DMS53 (cell line): ENCODE measurements around the gene PLA2G4C.

Experiments
- DNase-seq: peaks from one replicate; lab custom pipeline; 2025; lab: John Stamatoyannopoulos, UW

PLA2G4C gene, protein sequence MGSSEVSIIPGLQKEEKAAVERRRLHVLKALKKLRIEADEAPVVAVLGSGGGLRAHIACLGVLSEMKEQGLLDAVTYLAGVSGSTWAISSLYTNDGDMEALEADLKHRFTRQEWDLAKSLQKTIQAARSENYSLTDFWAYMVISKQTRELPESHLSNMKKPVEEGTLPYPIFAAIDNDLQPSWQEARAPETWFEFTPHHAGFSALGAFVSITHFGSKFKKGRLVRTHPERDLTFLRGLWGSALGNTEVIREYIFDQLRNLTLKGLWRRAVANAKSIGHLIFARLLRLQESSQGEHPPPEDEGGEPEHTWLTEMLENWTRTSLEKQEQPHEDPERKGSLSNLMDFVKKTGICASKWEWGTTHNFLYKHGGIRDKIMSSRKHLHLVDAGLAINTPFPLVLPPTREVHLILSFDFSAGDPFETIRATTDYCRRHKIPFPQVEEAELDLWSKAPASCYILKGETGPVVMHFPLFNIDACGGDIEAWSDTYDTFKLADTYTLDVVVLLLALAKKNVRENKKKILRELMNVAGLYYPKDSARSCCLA

DNA sequence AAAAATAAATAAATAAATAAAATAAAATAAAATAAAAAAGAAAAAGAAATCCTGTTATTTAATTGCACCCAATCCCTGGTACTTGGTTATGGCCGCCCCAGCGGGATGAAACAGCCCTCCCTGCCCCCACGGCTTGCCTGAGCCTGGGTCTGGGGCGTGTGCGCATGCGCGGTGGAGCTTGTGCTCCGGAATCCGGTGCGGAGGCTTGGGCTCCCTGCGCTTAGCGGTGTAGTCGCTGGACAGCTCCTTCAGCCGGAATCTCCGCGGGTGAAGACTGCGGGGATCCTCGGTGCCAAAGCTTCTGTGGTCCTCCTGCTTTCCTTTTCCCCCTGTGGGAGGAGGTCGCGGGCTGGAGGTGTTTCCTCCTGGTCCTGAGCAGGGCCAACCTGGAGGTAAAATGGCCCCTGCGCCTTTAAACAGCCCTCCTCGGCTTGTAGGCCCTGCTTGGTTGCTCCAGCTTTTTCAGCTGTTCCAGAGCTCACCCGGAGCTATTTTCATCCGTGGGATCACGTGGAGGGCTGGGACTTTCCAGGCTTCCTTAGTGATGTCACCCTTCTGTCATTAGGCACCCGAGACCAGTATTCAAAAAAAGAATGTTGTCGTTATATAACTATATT lies at the start of gene PLA2G4C:
Gene PLA2G4C (minus strand): TSS at position 468 of the 617 bp plus-strand sequence. CDS start 4,288 bp downstream, outside the sequence.
- peak; percentile 95 for DNase-seq

DNA sequence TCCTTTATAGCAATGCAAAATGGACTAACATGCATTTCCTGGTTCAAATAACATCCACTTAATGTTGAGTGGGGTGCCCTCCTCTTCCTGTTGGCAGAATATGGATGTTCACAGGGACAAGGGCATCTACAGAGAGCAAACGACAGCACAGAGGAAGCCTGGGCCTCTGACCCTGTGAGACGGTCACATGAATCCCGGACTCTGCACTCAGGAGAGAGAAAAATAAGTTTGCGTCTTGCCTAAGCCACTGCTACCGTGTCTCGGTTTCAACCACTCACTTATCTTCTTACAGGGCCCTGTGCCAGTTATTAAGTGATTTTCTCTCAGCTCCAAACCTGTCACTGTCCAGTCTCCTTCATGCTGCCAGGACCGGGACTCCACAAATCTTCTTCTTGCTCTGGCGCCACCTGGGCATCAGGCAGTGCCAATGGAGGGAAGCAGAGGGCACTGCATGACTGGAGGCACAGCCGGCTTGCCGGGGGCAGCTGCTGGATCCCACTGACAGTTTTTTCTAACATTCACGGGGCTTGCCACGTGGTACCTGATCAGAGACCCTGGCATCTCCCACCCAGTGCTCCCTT lies 47.7 kb upstream of the PLA2G4C start:
- DNase-seq: no peak

DNA sequence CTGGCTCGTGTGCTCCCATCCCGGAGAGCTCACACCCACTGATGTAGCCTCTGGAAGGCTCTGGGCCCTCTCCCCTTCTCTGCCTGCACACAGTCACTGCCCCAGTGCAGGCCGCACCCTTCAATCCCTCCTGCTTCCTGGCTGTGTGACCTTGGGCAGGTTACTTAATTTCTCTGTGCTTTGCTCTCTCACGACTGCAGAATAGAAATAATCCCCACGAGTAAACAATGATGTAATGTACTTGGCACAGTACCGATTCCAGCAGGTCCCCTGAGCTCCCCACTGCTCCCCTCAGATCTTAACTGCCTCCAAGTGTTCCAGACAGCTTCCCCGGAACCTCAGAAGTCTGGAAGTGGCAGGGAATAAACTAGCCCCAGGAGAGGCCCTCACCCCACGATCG lies 43.4 kb upstream of the PLA2G4C start:
- peak; percentile 31 for DNase-seq

GRCh38 chr19:48152551-48152950 lies 41.9 kb upstream of the PLA2G4C start:
- DNase-seq: peak; percentile 83

DNA sequence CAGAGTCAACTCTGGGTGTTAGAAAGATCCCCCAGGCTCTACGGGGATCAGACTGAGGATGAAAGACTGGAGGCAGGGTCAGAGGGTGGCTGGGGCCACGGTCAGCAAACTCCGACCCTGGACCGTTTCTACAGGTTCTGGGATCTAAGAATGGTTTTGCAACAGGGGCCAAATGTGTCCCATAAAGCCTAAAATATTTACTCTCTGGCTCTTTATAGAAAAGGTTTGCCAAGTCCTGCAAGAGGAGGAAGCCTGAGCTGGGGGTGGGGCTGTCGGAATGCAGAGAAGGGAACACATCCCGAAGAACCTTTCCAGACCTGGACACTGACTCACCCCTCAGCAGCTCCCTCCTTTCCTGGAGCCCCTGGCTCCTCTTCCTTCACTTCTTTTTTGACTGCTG lies 38.8 kb upstream of the PLA2G4C start:
- no peak for DNase-seq

DNA sequence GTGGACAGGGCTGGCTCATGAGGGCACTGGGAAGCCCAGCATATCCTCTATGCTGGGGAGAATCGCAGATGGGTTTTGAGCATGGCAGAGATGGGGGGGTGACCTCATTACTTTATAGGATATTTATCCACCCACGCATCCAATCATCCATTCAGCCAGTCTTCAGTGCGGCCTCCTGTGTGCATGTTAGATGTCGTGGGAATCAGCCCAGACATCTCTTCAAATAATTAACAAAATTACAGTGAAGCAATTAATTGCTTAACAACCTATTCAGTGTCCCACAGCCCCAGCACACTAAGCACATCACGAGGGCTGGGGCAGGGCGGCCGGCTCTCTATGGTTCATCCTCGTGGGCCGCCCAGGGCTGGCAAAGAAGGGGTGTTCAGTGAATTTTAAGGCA lies 38.0 kb upstream of the PLA2G4C start:
- DNase-seq: no peak

- DNase-seq: no peak
These were observed 37.1 kb upstream of the PLA2G4C start for GRCh38 chr19:48147597-48148175.

DNA sequence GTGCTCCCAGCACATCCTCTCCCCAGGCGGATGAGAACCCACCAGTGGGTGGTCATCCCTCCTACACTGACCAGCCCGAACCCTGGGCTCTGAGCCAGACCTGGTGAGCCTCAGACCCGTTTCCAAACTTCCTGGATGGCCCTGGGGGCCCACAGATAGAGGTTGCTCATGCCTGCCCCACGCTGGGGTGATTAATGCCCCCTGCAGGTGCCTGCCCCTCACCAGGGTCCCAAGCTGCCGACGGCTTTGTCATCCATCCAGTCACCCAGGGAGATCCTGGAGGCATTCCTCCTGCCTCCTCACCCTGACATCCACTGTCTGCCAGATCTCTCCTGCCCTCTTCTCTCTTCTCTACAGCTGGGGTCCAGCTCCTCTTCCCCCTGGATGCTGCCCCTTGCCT lies 28.4 kb upstream of the PLA2G4C start:
- no peak for DNase-seq

DNA sequence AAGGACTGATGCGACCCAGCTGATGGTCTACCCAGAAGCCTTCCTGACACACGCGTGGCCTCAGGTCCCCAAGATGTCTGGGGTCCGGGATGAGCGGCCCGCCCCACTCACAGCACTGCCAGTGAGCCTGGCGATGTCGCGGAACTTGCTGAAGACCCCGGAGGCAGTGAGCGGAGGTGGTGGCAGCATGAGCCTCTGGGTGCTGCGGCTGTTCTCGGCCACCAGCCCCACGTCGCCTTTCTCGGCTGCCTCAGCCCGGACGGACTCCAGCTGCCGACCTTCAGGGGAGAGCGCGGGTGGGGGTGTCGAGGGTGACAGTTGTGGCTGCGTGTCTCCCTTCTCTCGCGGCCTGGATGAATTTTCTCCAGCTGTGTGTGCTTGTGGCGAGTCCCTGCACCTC lies 26.8 kb upstream of the PLA2G4C start:
- DNase-seq: no peak

DNA sequence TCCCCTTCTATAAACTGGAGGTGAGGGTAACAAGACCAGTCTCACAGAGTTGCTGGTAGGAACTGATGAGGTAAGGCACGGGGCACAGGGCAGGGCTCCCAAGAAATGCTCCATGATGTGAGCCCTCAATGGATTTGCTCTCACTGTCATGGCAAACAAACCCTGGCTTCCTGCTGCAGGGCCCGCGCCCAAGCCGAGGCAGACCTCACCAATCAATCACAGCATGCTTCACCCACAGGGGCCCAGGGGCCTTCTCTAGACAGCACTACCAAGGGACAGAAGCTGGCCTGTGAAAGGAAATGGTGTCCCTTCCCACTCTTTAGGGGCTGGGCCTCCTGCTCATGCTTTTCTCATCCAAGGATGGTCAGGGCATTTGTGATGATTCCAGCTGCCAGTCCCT lies 25.9 kb upstream of the PLA2G4C start:
- no peak for DNase-seq

DNA sequence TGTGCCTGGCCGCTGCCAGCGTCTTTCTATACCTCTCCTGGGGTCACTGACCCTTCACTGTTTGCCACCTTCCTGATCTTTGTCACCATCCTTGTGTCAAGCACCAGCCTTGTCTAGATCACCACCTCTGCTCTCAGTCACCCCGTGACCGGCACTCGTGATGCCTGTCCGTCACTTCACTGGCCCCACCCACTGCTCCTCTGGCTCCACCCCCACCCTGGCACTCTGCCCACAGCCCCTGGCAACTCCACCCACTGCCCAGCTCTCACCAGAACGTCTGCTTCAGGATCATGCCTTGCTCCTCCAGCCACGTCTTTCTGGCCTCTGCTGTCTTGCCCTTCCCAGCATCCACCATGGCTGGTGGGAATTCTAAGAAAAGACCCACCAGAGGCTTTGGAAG lies 24.8 kb upstream of the PLA2G4C start:
- DNase-seq: peak; percentile 38

DNA sequence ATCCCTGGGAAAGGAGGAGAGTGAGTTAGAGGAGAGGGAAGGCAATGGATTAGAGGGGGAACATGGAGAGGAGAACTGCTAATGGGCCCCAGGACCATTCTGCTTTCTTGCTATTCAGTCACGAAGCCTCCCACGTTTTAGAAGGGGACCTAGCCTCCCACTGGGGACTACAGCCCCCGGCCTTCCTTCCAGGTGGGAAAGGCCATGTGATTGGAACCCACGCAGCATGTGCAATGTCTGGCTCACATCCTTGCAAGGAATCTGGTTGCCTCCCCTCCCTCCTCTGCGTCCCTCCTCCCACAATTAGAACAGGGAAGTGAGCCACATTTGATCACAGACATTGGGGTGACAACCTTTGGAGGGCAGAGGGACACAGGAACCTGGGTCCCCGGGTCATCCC lies 22.5 kb upstream of the PLA2G4C start:
- DNase-seq: no peak

- no peak for DNase-seq
These were observed 16.9 kb upstream of the PLA2G4C start for GRCh38 chr19:48127561-48127960.

DNA sequence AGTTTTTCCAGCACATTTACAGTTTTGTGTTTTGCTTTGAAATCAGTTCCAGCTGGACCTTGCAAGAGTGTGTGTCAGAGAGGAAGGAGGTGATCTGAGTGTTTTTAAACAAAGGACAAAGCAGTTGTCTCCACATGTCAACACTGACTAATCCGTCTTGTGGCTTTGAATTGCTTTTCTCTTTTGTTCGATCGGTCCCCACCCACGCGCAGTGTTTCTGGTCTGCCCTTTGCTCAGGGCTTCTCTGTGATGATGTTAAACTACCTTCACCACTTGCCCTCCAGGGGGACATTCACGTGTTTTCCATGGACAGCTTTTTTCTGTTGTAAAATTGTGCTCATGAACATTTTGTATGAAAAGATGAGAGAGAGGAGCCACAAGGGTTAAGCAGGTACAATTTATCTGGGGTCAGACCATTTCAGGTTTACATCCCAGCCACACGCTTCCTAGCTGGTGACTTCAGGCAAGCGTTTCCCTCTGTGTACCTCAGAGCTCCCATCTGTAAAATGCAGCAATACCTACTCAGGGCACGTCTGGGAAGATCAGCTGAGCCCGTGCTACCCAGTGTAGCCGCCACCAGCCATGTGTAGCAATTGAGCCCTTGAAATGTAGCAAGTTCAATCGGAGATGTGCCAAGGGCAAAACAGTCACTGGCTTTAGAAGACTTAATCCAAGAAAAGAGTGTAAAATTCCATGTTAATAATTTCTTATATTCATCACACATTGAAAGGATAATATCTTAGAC lies 13.5 kb upstream of the PLA2G4C start:
- DNase-seq: peak; percentile 86

DNA sequence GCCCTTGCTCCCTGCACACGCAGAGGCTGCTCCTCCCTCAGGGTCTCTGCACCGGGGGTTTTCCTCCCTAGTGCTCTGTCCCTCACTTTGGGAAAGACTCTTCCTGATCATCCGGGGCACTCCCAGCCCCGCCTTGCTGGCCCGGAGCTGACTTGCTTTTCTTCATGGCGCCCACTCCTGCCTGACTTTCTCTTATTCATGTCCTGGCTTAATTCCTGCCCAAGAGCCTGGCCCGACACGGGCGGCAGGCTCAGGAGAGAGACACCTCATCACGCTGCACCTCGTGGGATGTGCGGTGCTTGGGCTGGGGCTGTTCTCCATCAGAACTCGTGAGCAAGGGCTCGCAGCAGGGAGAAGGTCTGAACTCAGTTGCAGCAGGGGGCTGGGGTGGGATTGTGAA lies 11.8 kb upstream of the PLA2G4C start:
- no peak for DNase-seq

DNA sequence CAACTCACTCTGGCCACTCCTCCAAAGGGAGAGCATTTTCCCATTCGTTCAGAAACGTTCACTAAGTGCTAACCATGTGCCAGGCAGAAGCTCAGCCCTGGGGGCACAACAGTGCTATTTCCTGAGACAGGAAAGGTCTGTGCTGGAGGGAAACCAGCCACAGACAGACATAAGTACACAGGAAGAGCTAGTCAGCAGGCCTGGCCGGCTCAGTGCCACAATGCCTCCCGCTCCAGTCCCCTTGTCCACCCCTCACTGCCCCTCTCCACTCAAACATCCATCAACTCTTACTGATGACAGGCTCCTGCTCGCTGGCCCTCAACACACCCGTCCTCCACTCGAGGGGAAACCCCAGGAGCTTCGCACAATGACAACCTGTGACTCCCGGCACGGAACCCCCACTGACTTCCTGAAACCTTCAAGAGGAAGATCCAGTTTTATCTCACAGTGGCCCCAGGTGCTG lies 11.3 kb upstream of the PLA2G4C start:
- DNase-seq: no peak

- no peak for DNase-seq
These were observed 10.4 kb upstream of the PLA2G4C start for GRCh38 chr19:48121066-48121465.

GRCh38 chr19:48120505-48120904 lies 9.9 kb upstream of the PLA2G4C start:
- DNase-seq: no peak

DNA sequence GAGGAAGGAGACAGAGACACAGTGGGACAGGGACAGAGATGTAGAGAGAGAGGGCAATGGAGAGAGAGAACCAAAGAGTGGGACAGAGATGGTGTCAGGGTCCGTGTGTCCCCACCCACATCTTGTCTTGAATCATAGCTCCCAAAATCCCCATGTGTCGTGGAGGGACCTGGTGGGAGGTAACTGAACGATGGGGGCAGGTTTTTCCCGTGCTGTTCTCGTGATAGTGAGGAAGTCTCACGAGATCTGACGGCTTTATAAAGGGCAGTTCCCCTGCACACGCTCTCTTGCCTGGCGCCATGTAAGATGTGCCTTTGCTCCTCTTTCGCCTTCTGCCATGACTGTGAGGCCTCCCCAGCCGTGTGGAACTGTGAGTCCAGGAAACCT lies 7.5 kb upstream of the PLA2G4C start:
- no peak for DNase-seq

GRCh38 chr19:48117515-48118130 lies 7.0 kb upstream of the PLA2G4C start:
- DNase-seq: no peak

GRCh38 chr19:48113190-48113917 lies 2.7 kb upstream of the PLA2G4C start:
- no peak for DNase-seq
